SK-N-SH (cell line): ENCODE measurements around the gene ZNF140. TPM values are rescaled to one million over a fixed set of nuclear protein-coding genes. Genes with fewer than 3 reads are reported as not detected.

ENCODE experiments used
- CTCF ChIA-PET: fragments of 300-600, 350-600 bp; formaldehyde crosslinking; extraction: SDS; loops from one replicate; lab custom pipeline; 2021; lab: Yijun Ruan, JAX
- POLR2A ChIA-PET: fragments of 350-600 bp; sonication (Branson Sonifier 250); formaldehyde crosslinking; extraction: SDS; loops from one replicate; lab custom pipeline; 2020; ENCODE audit warnings: antibody characterized with exemption, inconsistent platforms; lab: Yijun Ruan, JAX
- DNase-seq: peaks from one replicate; pipeline ENCODE4 v3.0.0; 2012
- H2AFZ ChIP-seq: fragments of 200-600 bp; sonication (generic); 2 replicates; pipeline ENCODE4 v1.8.1; 2016; ENCODE audit warnings: antibody characterized with exemption, mild to moderate bottlenecking, low read depth
- H3F3A ChIP-seq: fragments of 200-600 bp; sonication (generic); replicated peaks from 2 replicates; pipeline ENCODE3; 2016; ENCODE audit warnings: antibody characterized with exemption, mild to moderate bottlenecking; ENCODE audit not compliant: insufficient read depth
- H3K27ac ChIP-seq, 2 experiments: fragments of 200-500 bp in 1 of 2; fragments of 200-600 bp in 1 of 2; sonication (Bioruptor generic) in 1 of 2; sonication (generic), shearing (Covaris generic) in 1 of 2; 2 replicates each; pipeline versions ENCODE4 v1.5.1 to v1.6.1; 2014 to 2016; ENCODE audit warnings: low read depth in 2 of 2, inconsistent platforms in 1 of 2, low read length in 1 of 2, mild to moderate bottlenecking in 1 of 2, mixed read lengths in 1 of 2
- H3K27me3 ChIP-seq: fragments of 200-600 bp; sonication (generic), shearing (Covaris generic); 2 replicates; pipeline ENCODE4 v1.6.1; 2016; ENCODE audit warnings: mixed run types; ENCODE audit not compliant: insufficient read depth
- H3K36me3 ChIP-seq, 2 experiments: fragments of 200-500 bp in 1 of 2; fragments of 200-600 bp in 1 of 2; sonication (Bioruptor generic) in 1 of 2; sonication (generic) in 1 of 2; replicated peaks in 1 of 2; 2 replicates each; pipeline versions ENCODE3 to v1.5.1; 2014 to 2016; ENCODE audit warnings: low read length in 1 of 2, mild to moderate bottlenecking in 1 of 2; ENCODE audit not compliant: insufficient read depth in 2 of 2, control insufficient read depth in 1 of 2
- H3K4me1 ChIP-seq, 2 experiments: fragments of 200-500 bp in 1 of 2; fragments of 200-600 bp in 1 of 2; sonication (Bioruptor generic) in 1 of 2; sonication (generic), shearing (Covaris generic) in 1 of 2; 2 replicates each; pipeline versions ENCODE4 v1.5.1 to v1.6.1; 2014 to 2016; ENCODE audit warnings: low read depth in 1 of 2, low read length in 1 of 2, mixed run types in 1 of 2; ENCODE audit not compliant: insufficient read depth in 2 of 2, control insufficient read depth in 1 of 2
- H3K4me2 ChIP-seq: fragments of 200-600 bp; sonication (generic), shearing (Covaris generic); 2 replicates; pipeline ENCODE4 v1.6.1; 2017; ENCODE audit warnings: mixed run types
- H3K4me3 ChIP-seq, 2 experiments: fragments of 200-500 bp in 1 of 2; fragments of 200-600 bp in 1 of 2; sonication (Bioruptor generic) in 1 of 2; sonication (generic), shearing (Covaris generic) in 1 of 2; 2 replicates each; pipeline versions ENCODE4 v1.5.1 to v1.8.1; 2014 to 2016; ENCODE audit warnings: low read depth in 2 of 2, inconsistent platforms in 1 of 2, low read length in 1 of 2, mild to moderate bottlenecking in 1 of 2, mixed read lengths in 1 of 2, moderate library complexity in 1 of 2
- H3K79me2 ChIP-seq: fragments of 200-600 bp; sonication (generic); 2 replicates; pipeline ENCODE4 v1.8.1; 2017; ENCODE audit warnings: mild to moderate bottlenecking; ENCODE audit not compliant: insufficient read depth
- H3K9ac ChIP-seq: fragments of 200-600 bp; sonication (generic); 2 replicates; pipeline ENCODE4 v1.6.1; 2017; ENCODE audit warnings: mixed run types
- H3K9me2 ChIP-seq: fragments of 200-600 bp; sonication (generic); 2 replicates; pipeline ENCODE4 v1.6.1; 2017; ENCODE audit warnings: mixed run types
- H3K9me3 ChIP-seq: fragments of 200-600 bp; sonication (generic); 2 replicates; pipeline ENCODE4 v1.6.1; 2017; ENCODE audit warnings: mixed run types, mild to moderate bottlenecking, moderate library complexity
- H4K20me1 ChIP-seq: fragments of 200-600 bp; sonication (generic); 2 replicates; pipeline ENCODE4 v1.6.1; 2017; ENCODE audit warnings: mild to moderate bottlenecking, mixed run types; ENCODE audit not compliant: insufficient read depth
- ELF1 ChIP-seq: IDR thresholded peaks from 2 replicates; pipeline ENCODE4 v1.4.0; 2012
- FOXM1 ChIP-seq: IDR thresholded peaks from 2 replicates; pipeline ENCODE4 v1.4.0; 2012; ENCODE audit warnings: low read depth, mild to moderate bottlenecking
- GATA2 ChIP-seq: sonication (generic); formaldehyde crosslinking; IDR thresholded peaks from 2 replicates; pipeline ENCODE4 v1.5.0; 2020; ENCODE audit warnings: mild to moderate bottlenecking, missing genetic modification reagents
- MEF2A ChIP-seq: IDR thresholded peaks from 2 replicates; pipeline ENCODE4 v1.4.0; 2012; ENCODE audit warnings: low read depth, borderline replicate concordance
- MXI1 ChIP-seq: IDR thresholded peaks from 2 replicates; pipeline ENCODE4 v1.6.1; 2012; ENCODE audit warnings: mild to moderate bottlenecking, low read depth, low read length, improper control_type of control experiment
- NRF1 ChIP-seq: IDR thresholded peaks from 2 replicates; pipeline ENCODE4 v1.6.1; 2012; ENCODE audit warnings: low read depth, mild to moderate bottlenecking, low read length
- POLR2AphosphoS5 ChIP-seq: IDR thresholded peaks from 2 replicates; pipeline ENCODE4 v1.6.1; 2012; ENCODE audit warnings: low read depth, low read length
- RAD21 ChIP-seq: IDR thresholded peaks from 2 replicates; pipeline ENCODE4 v1.6.1; 2012; ENCODE audit warnings: mild to moderate bottlenecking, low read length
- RCOR1 ChIP-seq: fragments of 150-350 bp; IDR thresholded peaks from 2 replicates; pipeline ENCODE4 v1.6.1; 2017; ENCODE audit warnings: antibody characterized with exemption, low read length
- REST ChIP-seq: IDR thresholded peaks from 2 replicates; pipeline ENCODE4 v1.6.1; 2012; ENCODE audit warnings: mild to moderate bottlenecking, low read depth, low read length, moderate library complexity
- RFX5 ChIP-seq: IDR thresholded peaks from 2 replicates; pipeline ENCODE4 v1.6.1; 2012; ENCODE audit warnings: mild to moderate bottlenecking, improper control_type of control experiment, low read length
- RXRA ChIP-seq: IDR thresholded peaks from 2 replicates; pipeline ENCODE4 v1.4.0; 2012; ENCODE audit warnings: low read depth, mild to moderate bottlenecking, borderline replicate concordance
- TAF1 ChIP-seq: IDR thresholded peaks from 2 replicates; pipeline ENCODE4 v1.6.1; 2012; ENCODE audit warnings: low read depth, mild to moderate bottlenecking, low read length, moderate library complexity, borderline replicate concordance
- YY1 ChIP-seq: IDR thresholded peaks from 2 replicates; pipeline ENCODE4 v1.4.0; 2012; ENCODE audit warnings: low read depth, mild to moderate bottlenecking
- WGBS: methylation state at CpG from one replicate; pipeline ENCODE4 v1.1.6; 2017; ENCODE audit warnings: low lambda C conversion rate; 5-methylcytosine and 5-hydroxymethylcytosine counted together
- polyA plus RNA-seq, 3 experiments: library from polyadenylated mRNA; depleted of rRNA; stranded (reverse); fragments of >200 nt; gene quantifications; 2 replicates each; pipeline ENCODE4 v1.2.3, GENCODE V29; 2012
- TF ChIP-seq, protein P1 (sequence below): IDR thresholded peaks from 2 replicates; pipeline ENCODE4; 2012
- TF ChIP-seq, protein P2 (sequence below): fragments of 200-600 bp; sonication (generic); IDR thresholded peaks from 2 replicates; pipeline ENCODE4 v1.6.1; 2017; ENCODE audit warnings: antibody characterized with exemption, mild to moderate bottlenecking, moderate library complexity

The ZNF140 gene
- polyA plus RNA-seq, 1 of the 3 experiments (the other 2 are of a cell fraction): 5.1 TPM

DNA sequence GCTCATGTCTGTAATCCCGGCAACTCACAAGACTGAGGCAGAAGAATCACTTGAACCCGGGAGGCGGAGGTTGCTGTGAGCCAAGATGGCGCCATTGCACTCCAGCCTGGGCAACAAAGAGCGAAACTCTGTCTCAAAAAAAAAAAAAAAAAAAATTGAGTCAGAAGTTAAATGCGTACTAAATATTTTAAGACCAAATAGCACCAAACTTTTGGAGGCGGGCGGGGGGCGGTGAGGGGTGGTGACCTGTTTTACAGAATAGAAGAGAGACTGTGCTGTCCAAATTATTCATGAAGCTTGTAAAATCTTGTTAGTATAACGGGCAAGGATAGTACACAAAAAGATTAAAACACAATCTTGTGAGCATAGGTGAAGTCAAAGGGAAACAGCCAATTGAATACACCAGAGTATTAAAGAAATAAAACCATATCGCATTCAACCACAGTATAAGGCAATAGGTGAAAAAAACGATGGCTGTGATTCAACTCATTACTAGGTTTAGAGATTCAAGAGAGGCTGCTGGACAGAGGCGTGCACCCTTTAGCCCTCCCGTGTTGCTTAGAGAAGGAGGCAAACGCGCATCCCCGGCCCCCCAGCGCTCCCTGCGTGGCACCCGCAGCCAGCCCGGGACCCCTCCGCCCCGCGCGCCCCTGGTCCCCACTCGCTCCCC is 48.8 kb downstream of the ZNF140 start:
- Histone ChIP-seq H3F3A (peaks cover 20% of the 10 kb centered on the region), H3K36me3 (peaks cover 12 to 44% of the 10 kb centered on the region in 2 experiments), H3K9me3 (peaks cover 29% of the 10 kb centered on the region), H3K27me3 (no peaks in the 10 kb centered on the region), H4K20me1 (no peaks in the 10 kb centered on the region), H2AFZ (peak overlapping the region; percentile 92), H3K9me2 (no peaks in the 10 kb centered on the region), H3K9ac (peak overlapping the region; percentile 73), H3K4me1 (no peaks in the 10 kb centered on the region; a peak in 1 of 4 replicates), H3K4me3 (peak overlapping the region; percentile 78 to 84), H3K79me2 (peaks cover 4% of the 10 kb centered on the region; the same call in 1 of the 2 replicates), H3K4me2 (peak overlapping the region; percentile 80), H3K27ac (peak overlapping the region; percentile 85 to 94)
- 44% methylated on average over 15 of the region's 26 CpGs for WGBS
- TF ChIP-seq, protein P1, sequence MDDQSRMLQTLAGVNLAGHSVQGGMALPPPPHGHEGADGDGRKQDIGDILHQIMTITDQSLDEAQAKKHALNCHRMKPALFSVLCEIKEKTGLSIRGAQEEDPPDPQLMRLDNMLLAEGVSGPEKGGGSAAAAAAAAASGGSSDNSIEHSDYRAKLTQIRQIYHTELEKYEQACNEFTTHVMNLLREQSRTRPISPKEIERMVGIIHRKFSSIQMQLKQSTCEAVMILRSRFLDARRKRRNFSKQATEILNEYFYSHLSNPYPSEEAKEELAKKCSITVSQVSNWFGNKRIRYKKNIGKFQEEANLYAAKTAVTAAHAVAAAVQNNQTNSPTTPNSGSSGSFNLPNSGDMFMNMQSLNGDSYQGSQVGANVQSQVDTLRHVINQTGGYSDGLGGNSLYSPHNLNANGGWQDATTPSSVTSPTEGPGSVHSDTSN: no peak
- TF ChIP-seq REST (peak; percentile 76), GATA2 (CRISPR knock-in tag) (no peak), FOXM1 (no peak)
- POLR2A ChIA-PET: interaction anchor here (1.5 to 3.0 kb wide), 2 partner anchors 49 to 52 kb away, joined by 5 to 18 read pairs; partner anchors contain the start of genes ZNF140 and ZNF268
- CTCF ChIA-PET: interaction anchor here (1.4 kb wide), 1 partner anchor 10 kb away, joined by 3 read pairs; no protein-coding TSS in a partner anchor
- no peak for DNase-seq

- Histone ChIP-seq H4K20me1 (no peaks in the 10 kb centered on the region), H3K9me3 (peaks cover 24% of the 10 kb centered on the region), H3K27ac (peak within 1 kb of the TSS; percentile 85 to 94), H3K27me3 (no peaks in the 10 kb centered on the region), H3K79me2 (no peaks in the 10 kb centered on the region), H2AFZ (peak within 1 kb of the TSS; percentile 96), H3F3A (peaks cover 20% of the 10 kb centered on the region), H3K4me2 (peak within 1 kb of the TSS; percentile 80), H3K4me3 (peak within 1 kb of the TSS; percentile 78 to 84), H3K9me2 (no peaks in the 10 kb centered on the region), H3K36me3 (peaks cover 19 to 36% of the 10 kb centered on the region in 2 experiments), H3K4me1 (no peaks in the 10 kb centered on the region; a peak in 1 of 4 replicates), H3K9ac (peak within 1 kb of the TSS; percentile 73)
- POLR2A ChIA-PET: interaction anchor here (1.5 to 3.0 kb wide), 2 partner anchors 50 to 51 kb away, joined by 5 to 18 read pairs; partner anchors contain the start of genes ZNF140 and ZNF268
- CTCF ChIA-PET: interaction anchor here (1.4 kb wide), 1 partner anchor 10 kb away, joined by 3 read pairs; no protein-coding TSS in a partner anchor
- peak; percentile 95 for DNase-seq
- 0% methylated on average over 23 of the region's 87 CpGs for WGBS
- TF ChIP-seq MXI1 (no peak; the same call in none of the 2 replicates), RAD21 (no peak), RFX5 (peak; percentile 36; the same call in 1 of the 2 replicates), MEF2A (no peak), YY1 (0 out of 2 replicates have a peak, but pooled peaks have one; percentile 31), POLR2AphosphoS5 (peak; percentile 85), RCOR1 (no peak; the same call in 1 of the 2 replicates), TAF1 (peak; percentile 78), NRF1 (peak; percentile 78), RXRA (no peak), ELF1 (no peak)
- TF ChIP-seq, protein P1: no peak
- TF ChIP-seq, protein P2, sequence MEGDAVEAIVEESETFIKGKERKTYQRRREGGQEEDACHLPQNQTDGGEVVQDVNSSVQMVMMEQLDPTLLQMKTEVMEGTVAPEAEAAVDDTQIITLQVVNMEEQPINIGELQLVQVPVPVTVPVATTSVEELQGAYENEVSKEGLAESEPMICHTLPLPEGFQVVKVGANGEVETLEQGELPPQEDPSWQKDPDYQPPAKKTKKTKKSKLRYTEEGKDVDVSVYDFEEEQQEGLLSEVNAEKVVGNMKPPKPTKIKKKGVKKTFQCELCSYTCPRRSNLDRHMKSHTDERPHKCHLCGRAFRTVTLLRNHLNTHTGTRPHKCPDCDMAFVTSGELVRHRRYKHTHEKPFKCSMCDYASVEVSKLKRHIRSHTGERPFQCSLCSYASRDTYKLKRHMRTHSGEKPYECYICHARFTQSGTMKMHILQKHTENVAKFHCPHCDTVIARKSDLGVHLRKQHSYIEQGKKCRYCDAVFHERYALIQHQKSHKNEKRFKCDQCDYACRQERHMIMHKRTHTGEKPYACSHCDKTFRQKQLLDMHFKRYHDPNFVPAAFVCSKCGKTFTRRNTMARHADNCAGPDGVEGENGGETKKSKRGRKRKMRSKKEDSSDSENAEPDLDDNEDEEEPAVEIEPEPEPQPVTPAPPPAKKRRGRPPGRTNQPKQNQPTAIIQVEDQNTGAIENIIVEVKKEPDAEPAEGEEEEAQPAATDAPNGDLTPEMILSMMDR: no peak
Measured at GRCh38 chr12:133130038-133130807, 49.5 kb downstream of the ZNF140 start, which contains the start of the genes ZNF10 and ZNF891. Gene ZNF10, plus strand, starts transcription at chr12:133130627. Its CDS starts 13,866 bp downstream, at chr12:133144493. Gene ZNF891, minus strand, starts transcription at chr12:133130274. Its CDS starts 8,356 bp downstream, at chr12:133121918.
